ENCODE measurements around the gene CD163L1.
"Not testable (repeated sequence)": the region's sequence is repeated elsewhere in the genome, so short reads cannot be mapped to it uniquely, and the experiment has no call there.

The CD163L1 gene

GRCh38 chr12:7444537-7444936, 584 bp upstream of the CD163L1 start:
- Histone ChIP-seq H2AK5ac (ENCODE audit: low read length) (no peak overlapping the region), H3K27ac (ENCODE audit: low read depth, low read length) (no peak overlapping the region), H2BK5ac (ENCODE audit: low read length) (no peak overlapping the region), H3K4me3 (ENCODE audit: low read length) (no peak overlapping the region), H3K27me3 (ENCODE audit: insufficient read depth, low read length, poor library complexity) (no peaks in the 10 kb centered on the region), H3K4me1 (ENCODE audit: control insufficient read depth, low read depth, low read length) (no peaks in the 10 kb centered on the region), H3K4me2 (ENCODE audit: low read length) (no peak overlapping the region), H3K36me3 (ENCODE audit: control insufficient read depth, insufficient read depth, low read length) (no peaks in the 10 kb centered on the region), H3K18ac (ENCODE audit: low read length) (no peak overlapping the region), H4K8ac (ENCODE audit: low read depth, low read length) (no peak overlapping the region), H3K4ac (ENCODE audit: low read depth, low read length) (no peak overlapping the region), H4K5ac (ENCODE audit: low read length) (no peak overlapping the region), H3K79me1 (ENCODE audit: low read length) (no peaks in the 10 kb centered on the region), H2BK120ac (ENCODE audit: low read depth, low read length) (no peak overlapping the region), H2BK15ac (replicated peaks; ENCODE audit: low read depth) (no peak overlapping the region), H3K56ac (ENCODE audit: low read length) (no peak overlapping the region), H3K23ac (ENCODE audit: low read length) (no peak overlapping the region), H3K79me2 (ENCODE audit: control insufficient read depth, insufficient read depth, low read length) (no peaks in the 10 kb centered on the region), H3K9ac (ENCODE audit: low read length) (no peak overlapping the region)
- DNase-seq, result no peak
- no CpG with 5 or more reads among the region's 4 CpGs for WGBS (ENCODE audit: extremely low coverage, insufficient coverage, low lambda C conversion rate)

- Histone ChIP-seq H3K9ac (ENCODE audit: low read length) (no peak overlapping the region), H4K5ac (ENCODE audit: low read length) (no peak overlapping the region), H2AK5ac (ENCODE audit: low read length) (no peak overlapping the region), H2BK5ac (ENCODE audit: low read length) (no peak overlapping the region), H3K27me3 (ENCODE audit: insufficient read depth, low read length, poor library complexity) (no peaks in the 10 kb centered on the region), H3K4me1 (ENCODE audit: control insufficient read depth, low read depth, low read length) (no peaks in the 10 kb centered on the region), H3K79me2 (ENCODE audit: control insufficient read depth, insufficient read depth, low read length) (no peaks in the 10 kb centered on the region), H2BK15ac (replicated peaks; ENCODE audit: low read depth) (no peak overlapping the region), H2BK120ac (ENCODE audit: low read depth, low read length) (no peak overlapping the region), H3K4ac (ENCODE audit: low read depth, low read length) (no peak overlapping the region), H4K8ac (ENCODE audit: low read depth, low read length) (no peak overlapping the region), H3K27ac (ENCODE audit: low read depth, low read length) (no peak overlapping the region), H3K79me1 (ENCODE audit: low read length) (no peaks in the 10 kb centered on the region), H3K23ac (ENCODE audit: low read length) (no peak overlapping the region), H3K4me2 (ENCODE audit: low read length) (no peak overlapping the region), H3K36me3 (ENCODE audit: control insufficient read depth, insufficient read depth, low read length) (no peaks in the 10 kb centered on the region), H3K18ac (ENCODE audit: low read length) (no peak overlapping the region), H3K4me3 (ENCODE audit: low read length) (no peak overlapping the region), H3K56ac (ENCODE audit: low read length) (no peak overlapping the region)
- WGBS (ENCODE audit: extremely low coverage, insufficient coverage, low lambda C conversion rate), result no CpG with 5 or more reads among the region's 1 CpG
- no peak for DNase-seq
Observed at GRCh38 chr12:7441216-7441615, 2.7 kb downstream of the CD163L1 start.

DNA sequence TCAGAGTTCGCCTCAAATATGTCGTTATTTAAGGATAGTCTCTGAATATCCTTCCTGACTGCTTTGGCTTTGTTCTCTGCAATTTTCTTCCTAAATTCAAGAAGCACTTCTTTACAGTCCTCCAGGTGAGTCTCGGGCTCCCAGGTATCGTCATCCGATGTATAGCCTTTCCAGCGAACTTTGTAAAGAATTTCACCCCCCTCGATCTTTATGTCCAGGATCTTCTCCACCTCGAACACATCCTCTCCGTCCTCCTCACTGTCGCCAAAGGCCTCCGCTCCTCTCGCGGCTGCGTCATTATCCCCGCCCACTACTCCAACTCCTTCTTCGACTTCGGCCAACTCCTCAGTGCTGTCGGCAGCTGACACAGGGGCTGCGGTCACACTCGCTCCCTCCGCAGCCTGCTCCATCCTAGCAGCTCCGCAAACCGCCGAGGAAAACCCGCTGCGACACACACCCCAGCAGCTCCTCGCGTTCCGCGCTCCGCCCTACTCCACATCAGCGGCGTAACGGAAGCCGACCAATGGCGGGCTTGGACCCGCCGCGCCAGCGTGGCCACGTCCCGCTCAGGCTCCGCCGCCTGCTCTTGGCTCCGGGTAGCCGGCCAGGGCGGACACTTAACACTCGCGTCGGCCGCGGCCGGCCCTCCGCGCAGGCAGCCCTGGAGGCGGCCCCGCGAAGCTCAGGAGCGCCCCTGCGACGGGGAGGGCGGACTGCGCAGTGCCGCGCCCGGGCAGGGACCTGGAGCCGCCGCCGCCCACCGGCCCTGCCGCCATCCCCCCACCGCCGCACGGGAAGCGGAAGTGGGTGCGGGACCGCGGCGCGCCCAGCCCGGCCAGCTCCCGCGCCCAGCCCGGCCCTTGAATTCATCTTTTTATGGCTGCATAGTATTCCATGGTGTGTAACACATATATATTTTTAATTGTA, 4.1 kb downstream of the CD163L1 start:
- Histone ChIP-seq H3K4ac (ENCODE audit: low read depth, low read length) (no peak overlapping the region), H4K8ac (ENCODE audit: low read depth, low read length) (no peak overlapping the region), H2BK120ac (ENCODE audit: low read depth, low read length) (no peak overlapping the region), H3K27me3 (ENCODE audit: insufficient read depth, low read length, poor library complexity) (no peaks in the 10 kb centered on the region), H3K4me3 (ENCODE audit: low read length) (no peak overlapping the region), H4K5ac (ENCODE audit: low read length) (no peak overlapping the region), H3K18ac (ENCODE audit: low read length) (peak overlapping the region; percentile 61), H3K56ac (ENCODE audit: low read length) (peak overlapping the region; percentile 73), H3K4me1 (ENCODE audit: control insufficient read depth, low read depth, low read length) (no peaks in the 10 kb centered on the region), H3K4me2 (ENCODE audit: low read length) (peak overlapping the region; percentile 31), H3K9ac (ENCODE audit: low read length) (peak overlapping the region; percentile 53), H3K79me2 (ENCODE audit: control insufficient read depth, insufficient read depth, low read length) (no peaks in the 10 kb centered on the region), H2AK5ac (ENCODE audit: low read length) (no peak overlapping the region), H2BK15ac (replicated peaks; ENCODE audit: low read depth) (no peak overlapping the region), H2BK5ac (ENCODE audit: low read length) (no peak overlapping the region), H3K36me3 (ENCODE audit: control insufficient read depth, insufficient read depth, low read length) (no peaks in the 10 kb centered on the region), H3K27ac (ENCODE audit: low read depth, low read length) (peak overlapping the region; percentile 43), H3K79me1 (ENCODE audit: low read length) (no peaks in the 10 kb centered on the region), H3K23ac (ENCODE audit: low read length) (no peak overlapping the region)
- no CpG with 5 or more reads among the region's 84 CpGs for WGBS (ENCODE audit: extremely low coverage, insufficient coverage, low lambda C conversion rate)
- peak; percentile 91 for DNase-seq

GRCh38 chr12:7438291-7438995, 5.5 kb downstream of the CD163L1 start:
- not testable (repeated sequence) for H3K79me2 ChIP-seq (ENCODE audit: control insufficient read depth, insufficient read depth, low read length); H3K18ac ChIP-seq (ENCODE audit: low read length); H3K36me3 ChIP-seq (ENCODE audit: control insufficient read depth, insufficient read depth, low read length); H2BK5ac ChIP-seq (ENCODE audit: low read length); H3K4me1 ChIP-seq (ENCODE audit: control insufficient read depth, low read depth, low read length); H3K23ac ChIP-seq (ENCODE audit: low read length); H3K56ac ChIP-seq (ENCODE audit: low read length); H3K4me2 ChIP-seq (ENCODE audit: low read length); H2BK15ac ChIP-seq (replicated peaks; ENCODE audit: low read depth); H3K79me1 ChIP-seq (ENCODE audit: low read length); H3K9ac ChIP-seq (ENCODE audit: low read length); H3K4me3 ChIP-seq (ENCODE audit: low read length); H2AK5ac ChIP-seq (ENCODE audit: low read length); H4K5ac ChIP-seq (ENCODE audit: low read length); H3K27me3 ChIP-seq (ENCODE audit: insufficient read depth, low read length, poor library complexity); H2BK120ac ChIP-seq (ENCODE audit: low read depth, low read length); H4K8ac ChIP-seq (ENCODE audit: low read depth, low read length); H3K4ac ChIP-seq (ENCODE audit: low read depth, low read length); H3K27ac ChIP-seq (ENCODE audit: low read depth, low read length)
- peak; percentile 6 for DNase-seq
- WGBS (ENCODE audit: extremely low coverage, insufficient coverage, low lambda C conversion rate), result no CpG with 5 or more reads among the region's 8 CpGs

DNA sequence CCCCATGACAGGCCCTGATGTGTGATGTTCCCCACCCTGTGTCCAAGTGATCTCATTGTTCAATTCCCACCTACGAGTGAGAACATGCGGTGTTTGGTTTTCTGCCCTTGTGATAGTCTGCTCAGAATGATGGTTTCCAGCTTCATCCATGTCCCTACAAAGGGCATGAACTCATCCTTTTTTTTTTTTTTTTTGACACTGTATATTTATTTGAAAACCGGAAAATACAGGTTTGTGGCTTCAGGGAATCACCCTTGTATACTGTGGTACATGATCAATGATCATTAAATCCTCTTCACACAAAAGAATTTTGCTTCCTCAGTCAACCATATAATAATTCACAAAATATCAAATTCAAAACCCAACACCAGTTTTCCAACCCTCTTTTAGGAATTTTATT, 6.5 kb downstream of the CD163L1 start:
- not testable (repeated sequence) for H3K27ac ChIP-seq (ENCODE audit: low read depth, low read length); H2BK120ac ChIP-seq (ENCODE audit: low read depth, low read length); H2AK5ac ChIP-seq (ENCODE audit: low read length); H3K56ac ChIP-seq (ENCODE audit: low read length); H3K79me2 ChIP-seq (ENCODE audit: control insufficient read depth, insufficient read depth, low read length); H3K4me3 ChIP-seq (ENCODE audit: low read length); H3K4ac ChIP-seq (ENCODE audit: low read depth, low read length); H3K36me3 ChIP-seq (ENCODE audit: control insufficient read depth, insufficient read depth, low read length); H3K79me1 ChIP-seq (ENCODE audit: low read length); H4K8ac ChIP-seq (ENCODE audit: low read depth, low read length); H3K4me2 ChIP-seq (ENCODE audit: low read length); H2BK15ac ChIP-seq (replicated peaks; ENCODE audit: low read depth); DNase-seq; H3K9ac ChIP-seq (ENCODE audit: low read length); H3K23ac ChIP-seq (ENCODE audit: low read length); H3K4me1 ChIP-seq (ENCODE audit: control insufficient read depth, low read depth, low read length); H2BK5ac ChIP-seq (ENCODE audit: low read length); H3K27me3 ChIP-seq (ENCODE audit: insufficient read depth, low read length, poor library complexity); H4K5ac ChIP-seq (ENCODE audit: low read length); H3K18ac ChIP-seq (ENCODE audit: low read length)
- no CpG with 5 or more reads among the region's 3 CpGs for WGBS (ENCODE audit: extremely low coverage, insufficient coverage, low lambda C conversion rate)
